COLO829 (cell line): ENCODE data around the gene BATF3.

Source experiments
- DNase-seq: peaks from one replicate; pipeline ENCODE4 v3.0.0; 2012; ENCODE audit warnings: low spot score

BATF3 gene

GRCh38 chr1:212703991-212704564 lies 4.4 kb upstream of the BATF3 start:
- DNase-seq = no peak

- DNase-seq = no peak
Measured at GRCh38 chr1:212702672-212703071, 3.0 kb upstream of the BATF3 start.

GRCh38 chr1:212701910-212702309 lies 2.3 kb upstream of the BATF3 start:
- no peak for DNase-seq

GRCh38 chr1:212700892-212701819 lies 1.5 kb upstream of the BATF3 start:
- DNase-seq = no peak

GRCh38 chr1:212700223-212700891 lies 717 bp upstream of the BATF3 start:
- DNase-seq = no peak

GRCh38 chr1:212699104-212699624 lies 476 bp downstream of the BATF3 start:
- no peak for DNase-seq

GRCh38 chr1:212698467-212699103 lies 1.1 kb downstream of the BATF3 start:
- no peak for DNase-seq

- no peak for DNase-seq
Measured at GRCh38 chr1:212696721-212697331, 2.8 kb downstream of the BATF3 start.

GRCh38 chr1:212692774-212693644 lies 6.6 kb downstream of the BATF3 start:
- no peak for DNase-seq

GRCh38 chr1:212691561-212692071 lies 8.0 kb downstream of the BATF3 start:
- no peak for DNase-seq

GRCh38 chr1:212690816-212691403 lies 8.7 kb downstream of the BATF3 start:
- DNase-seq = no peak

- DNase-seq = no peak
Measured at GRCh38 chr1:212689758-212690529, 9.7 kb downstream of the BATF3 start.

GRCh38 chr1:212689196-212689725 lies 10.4 kb downstream of the BATF3 start:
- DNase-seq = no peak

GRCh38 chr1:212688341-212689047 lies 11.1 kb downstream of the BATF3 start:
- no peak for DNase-seq

GRCh38 chr1:212687811-212688210 lies 11.8 kb downstream of the BATF3 start:
- DNase-seq = no peak

GRCh38 chr1:212686591-212686990 lies 13.0 kb downstream of the BATF3 start:
- DNase-seq = no peak

- DNase-seq = no peak
Measured at GRCh38 chr1:212686069-212686468, 13.6 kb downstream of the BATF3 start.

- no peak for DNase-seq
Measured at GRCh38 chr1:212685429-212685828, 14.2 kb downstream of the BATF3 start.
